UCSD-AML1 (cell line): ENCODE measurements around the gene FILIP1L.

Experiments used
- DNase-seq: peaks from one replicate; lab custom pipeline; 2025; ENCODE audit not compliant: unreplicated experiment; lab: John Stamatoyannopoulos, UW

Gene FILIP1L

DNA sequence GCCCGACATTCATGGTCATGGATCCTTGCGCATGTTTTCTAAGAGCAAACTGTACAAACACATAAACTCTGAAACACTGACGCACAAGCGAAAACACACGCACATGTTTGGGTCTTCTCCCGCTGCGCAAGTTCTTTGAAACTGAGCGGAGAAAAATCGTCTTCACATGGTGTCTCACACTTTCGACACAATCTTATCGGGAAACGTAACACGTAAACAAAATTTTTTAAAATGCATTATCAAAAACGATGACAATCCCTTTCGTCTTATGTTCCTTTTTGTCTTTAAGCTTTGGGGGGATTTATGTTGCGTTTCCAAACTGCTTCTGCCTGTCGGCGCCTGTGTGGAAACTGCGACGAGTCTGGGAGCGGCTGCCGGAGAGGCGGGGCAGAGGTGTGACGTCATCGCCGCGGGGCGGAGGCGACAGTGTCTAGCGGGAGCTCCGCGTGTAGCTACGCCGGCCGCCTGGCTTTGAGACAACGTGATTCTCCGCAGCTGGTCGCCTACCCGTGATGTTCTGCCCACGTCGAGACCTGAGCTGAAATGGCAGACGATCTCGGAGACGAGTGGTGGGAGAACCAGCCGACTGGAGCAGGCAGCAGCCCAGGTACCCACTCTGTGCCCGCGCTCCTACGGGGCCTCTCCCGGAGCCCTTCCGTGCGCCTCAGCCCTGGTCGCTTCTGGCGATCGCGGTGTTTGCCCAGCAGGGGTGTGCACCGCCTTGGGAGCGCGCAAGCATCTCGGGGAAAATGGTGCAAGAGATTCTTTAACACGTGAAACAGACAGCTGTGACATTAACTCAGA, 296.7 kb downstream of the FILIP1L start, which contains the start of gene CMSS1:
CMSS1 (plus strand) TSS at position 426 of the 804 bp plus-strand sequence.
- DNase-seq: peak; percentile 92

DNA sequence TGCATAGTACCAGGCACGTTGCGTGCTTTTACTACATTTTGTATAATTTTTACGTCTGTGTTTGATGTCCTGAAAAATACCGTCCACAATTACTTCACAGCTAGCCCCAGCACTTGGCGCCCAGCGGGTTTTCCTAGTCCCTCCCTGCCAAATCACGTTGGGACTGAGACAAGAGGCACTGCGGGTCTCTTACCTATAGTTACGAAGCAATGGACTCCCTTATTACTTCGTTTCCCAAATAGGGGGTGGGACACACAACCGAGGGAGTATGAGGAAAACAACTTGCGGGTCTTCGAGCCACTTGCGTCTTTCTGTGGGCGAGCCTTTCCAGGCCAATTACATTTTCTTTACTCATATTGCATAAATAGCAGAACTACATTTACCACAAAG, 297.3 kb downstream of the FILIP1L start:
- DNase-seq: no peak

DNA sequence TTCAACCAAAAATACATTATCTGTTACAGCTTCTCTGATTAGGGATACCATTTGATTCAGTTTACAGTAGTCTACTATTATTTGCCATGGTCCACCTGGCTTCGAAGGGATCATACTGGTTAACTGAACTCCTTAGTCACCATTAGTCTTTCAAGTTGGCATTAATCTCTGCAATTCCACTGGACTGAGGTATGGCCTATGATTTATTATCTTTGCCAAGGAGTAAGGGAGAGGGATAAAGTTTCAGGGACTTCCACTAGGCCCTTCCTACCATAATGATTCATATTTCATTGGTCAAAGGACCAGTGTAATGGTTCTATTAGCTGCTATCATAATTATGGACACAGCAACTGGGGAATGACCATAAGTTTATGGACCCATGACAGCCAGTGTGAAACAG, 303.9 kb downstream of the FILIP1L start:
- DNase-seq: no peak

DNA sequence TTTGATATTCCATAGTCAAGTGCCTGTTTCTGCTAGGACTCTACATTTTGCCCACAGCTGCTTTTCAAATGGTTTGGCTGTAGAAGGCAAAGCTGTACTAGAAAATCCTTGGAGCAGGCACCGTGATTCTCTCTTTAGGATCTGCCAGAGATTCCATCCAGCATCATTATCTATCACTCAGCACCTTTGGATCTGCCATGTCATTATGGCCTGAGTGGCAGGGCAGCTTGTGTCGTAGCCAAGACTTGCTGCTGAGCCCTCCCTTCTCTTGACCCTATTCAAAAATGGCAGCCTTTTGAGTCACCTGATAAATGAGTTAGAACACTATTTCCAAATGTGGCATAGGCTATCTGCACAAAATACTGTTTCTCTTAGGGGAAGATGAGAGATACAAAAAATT, 304.7 kb downstream of the FILIP1L start:
- DNase-seq: no peak

DNA sequence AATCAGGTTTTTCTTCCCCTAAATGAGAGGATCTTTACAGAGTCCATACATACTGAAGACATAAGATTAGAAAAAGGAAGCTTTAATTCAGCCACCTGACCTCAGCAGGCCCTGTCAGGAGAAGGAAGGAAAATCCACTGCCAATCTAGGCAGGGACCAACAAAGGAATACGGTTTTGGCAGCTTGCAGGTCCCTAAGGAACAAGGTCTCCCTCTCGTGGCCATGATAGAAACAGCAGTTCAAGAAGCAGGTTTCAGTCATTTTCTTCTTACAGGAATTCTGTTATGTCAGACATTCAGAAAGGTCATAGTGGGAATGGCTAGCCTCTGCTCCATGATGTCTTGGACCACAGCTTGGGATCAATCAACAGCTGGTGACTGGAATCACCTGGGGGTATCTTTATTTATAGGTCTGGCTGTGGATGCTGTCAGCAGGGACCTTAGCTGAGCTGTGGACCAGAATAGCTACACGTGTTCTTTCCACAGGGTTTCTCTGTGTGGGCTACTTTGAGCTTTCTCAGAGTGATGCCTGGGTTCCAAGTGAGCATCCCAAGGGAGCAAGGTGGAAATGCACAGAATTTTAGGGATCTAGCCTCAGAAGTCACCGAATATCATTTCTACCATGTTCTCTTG, 306.0 kb downstream of the FILIP1L start:
- no peak for DNase-seq

DNA sequence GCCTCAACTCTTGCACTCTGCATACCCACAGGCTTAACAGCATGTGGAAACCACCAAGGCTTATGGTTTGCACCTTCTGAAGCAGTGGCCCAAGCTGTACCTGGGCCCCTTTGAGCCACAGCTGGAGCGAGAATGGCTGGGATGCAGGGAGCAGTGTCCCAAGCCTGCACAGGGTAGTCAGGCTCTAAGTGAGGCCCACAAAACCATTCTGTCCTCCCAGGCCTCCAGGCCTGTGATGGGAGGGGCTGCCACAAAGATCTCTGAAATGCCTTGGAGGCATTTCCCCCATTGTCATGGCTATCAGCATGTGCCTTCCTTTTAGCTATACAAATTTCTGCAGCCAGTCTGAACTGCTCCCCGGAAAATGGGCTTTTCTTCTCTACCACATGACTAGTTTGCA, 309.1 kb downstream of the FILIP1L start:
- no peak for DNase-seq

DNA sequence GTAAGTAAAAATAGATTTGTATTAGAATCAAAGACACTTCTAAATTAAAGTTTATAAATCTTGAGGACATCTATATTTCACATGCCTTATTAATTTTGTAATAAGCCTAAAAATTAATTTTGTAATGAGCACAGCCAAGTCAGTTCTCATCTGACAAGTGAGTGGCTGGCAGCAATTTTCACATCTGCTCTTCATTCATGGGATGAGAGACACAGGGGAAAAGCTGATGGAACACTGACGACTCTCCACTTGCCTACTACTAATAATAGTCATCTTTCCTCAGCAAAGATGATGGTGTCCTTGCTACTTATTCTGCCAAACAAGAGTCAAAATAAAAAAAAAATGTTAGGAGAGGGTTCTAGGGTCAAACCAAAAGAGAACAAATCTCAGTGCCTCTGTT, 311.0 kb downstream of the FILIP1L start:
- no peak for DNase-seq

DNA sequence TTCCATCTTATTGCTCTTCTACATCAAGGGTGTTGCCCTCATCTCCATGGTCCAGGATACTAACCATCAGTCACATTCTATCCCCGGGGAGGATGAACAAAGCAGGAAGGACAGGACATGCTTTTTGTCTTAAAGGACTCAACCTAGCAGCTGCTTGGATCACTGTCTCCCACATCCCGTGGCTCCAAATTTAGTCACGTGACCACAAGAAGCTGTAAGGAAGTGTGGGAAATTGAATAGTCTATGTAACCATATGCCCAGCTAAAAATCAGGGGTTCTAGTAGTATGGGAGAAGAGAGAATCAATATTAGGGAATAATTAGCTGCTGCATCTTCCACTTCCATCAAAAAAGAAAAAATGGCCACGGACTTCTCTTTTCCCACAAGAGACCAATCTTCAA, 314.9 kb downstream of the FILIP1L start:
- no peak for DNase-seq

DNA sequence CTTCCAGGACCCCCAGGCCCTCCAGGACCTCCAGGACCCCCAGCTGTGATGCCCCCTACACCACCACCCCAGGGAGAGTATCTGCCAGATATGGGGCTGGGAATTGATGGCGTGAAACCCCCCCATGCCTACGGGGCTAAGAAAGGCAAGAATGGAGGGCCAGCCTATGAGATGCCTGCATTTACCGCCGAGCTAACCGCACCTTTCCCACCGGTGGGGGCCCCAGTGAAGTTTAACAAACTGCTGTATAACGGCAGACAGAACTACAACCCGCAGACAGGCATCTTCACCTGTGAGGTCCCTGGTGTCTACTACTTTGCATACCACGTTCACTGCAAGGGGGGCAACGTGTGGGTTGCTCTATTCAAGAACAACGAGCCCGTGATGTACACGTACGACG, 318.7 kb downstream of the FILIP1L start:
- DNase-seq: no peak

DNA sequence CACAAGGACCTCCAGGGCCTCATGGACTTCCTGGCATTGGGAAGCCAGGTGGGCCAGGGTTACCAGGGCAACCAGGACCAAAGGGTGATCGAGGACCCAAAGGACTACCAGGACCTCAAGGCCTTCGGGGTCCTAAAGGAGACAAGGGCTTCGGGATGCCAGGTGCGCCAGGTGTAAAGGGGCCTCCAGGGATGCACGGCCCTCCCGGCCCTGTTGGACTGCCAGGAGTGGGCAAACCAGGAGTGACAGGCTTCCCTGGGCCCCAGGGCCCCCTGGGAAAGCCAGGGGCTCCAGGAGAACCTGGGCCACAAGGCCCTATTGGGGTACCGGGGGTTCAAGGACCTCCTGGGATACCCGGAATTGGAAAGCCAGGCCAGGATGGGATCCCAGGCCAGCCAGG, 319.8 kb downstream of the FILIP1L start:
- DNase-seq: no peak

DNA sequence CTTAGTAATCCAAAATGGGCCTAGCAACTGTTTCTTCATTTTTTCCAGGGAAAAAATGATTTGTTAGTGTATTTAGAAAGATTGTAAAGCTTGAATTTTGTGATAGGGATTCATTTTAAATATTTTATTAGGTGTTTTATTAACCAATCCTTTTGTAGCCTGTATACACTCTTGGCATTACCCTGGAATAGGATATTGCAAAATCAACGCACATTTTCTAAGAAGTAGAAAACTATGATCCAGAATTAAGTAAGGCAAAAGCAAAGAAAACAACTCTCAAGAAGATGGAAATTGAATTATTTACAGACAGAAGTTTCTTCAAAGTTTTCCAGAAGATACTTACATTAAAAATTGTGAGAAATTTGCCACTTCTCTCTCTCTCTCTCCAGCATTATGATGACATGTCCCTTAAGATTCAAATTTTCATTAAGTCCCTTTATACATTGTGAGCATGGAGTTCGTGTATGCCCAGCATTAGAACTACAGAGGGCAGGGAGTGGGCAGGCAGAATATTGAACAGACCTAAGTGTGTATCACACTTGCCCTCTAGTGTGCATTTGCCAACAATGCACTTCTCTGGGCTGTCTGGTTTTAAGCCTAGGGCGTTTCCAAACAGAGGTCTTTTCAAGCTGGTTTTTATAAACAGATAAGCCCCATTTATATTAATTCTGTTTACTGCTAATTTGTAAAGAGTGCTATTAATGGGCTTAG, 325.1 kb downstream of the FILIP1L start:
- no peak for DNase-seq
